Measurements from ENCODE around the gene ACOXL.

The ACOXL gene

DNA sequence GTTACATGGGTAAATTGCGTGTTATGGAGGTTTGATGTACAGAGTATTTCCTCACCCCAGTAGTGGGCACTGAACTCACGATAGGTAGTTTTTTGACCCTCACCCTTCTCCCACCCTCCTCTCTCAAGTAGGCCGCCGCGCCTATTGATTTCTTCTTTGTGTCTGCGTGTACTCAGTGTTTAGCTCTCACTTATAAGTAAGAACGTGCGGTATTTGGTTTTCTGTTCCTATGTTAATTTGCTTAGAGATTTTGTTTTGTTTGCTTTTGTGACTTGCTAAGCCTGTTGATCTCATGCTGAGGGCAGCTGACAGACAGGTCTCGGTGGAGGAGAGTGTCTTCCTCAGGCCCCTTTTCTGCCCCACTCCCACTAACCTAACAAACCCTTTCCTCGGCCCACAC is 36.2 kb downstream of the ACOXL start:
- H3K27me3 ChIP-seq (ENCODE audit: control insufficient read depth, low read length), result no peaks in the 10 kb centered on the region
- no peaks in the 10 kb centered on the region for H3K4me1 ChIP-seq (ENCODE audit: control insufficient read depth, low read length)
- H4K20me1 ChIP-seq (ENCODE audit: control insufficient read depth, insufficient read depth, low read depth, low read length), result 0 out of 2 replicates have a peak, but pooled peaks cover 2% of the 10 kb centered on the region
- no peak overlapping the region for H3K4me2 ChIP-seq (ENCODE audit: low read length)
- no peak overlapping the region for H3K4me3 ChIP-seq (ENCODE audit: low read length)
- no peaks in the 10 kb centered on the region for H3K9me2 ChIP-seq (replicated peaks; ENCODE audit: control insufficient read depth, low read length)
- H3K9me3 ChIP-seq (ENCODE audit: control insufficient read depth, insufficient read depth, low read length), result no peaks in the 10 kb centered on the region
- no peaks in the 10 kb centered on the region for H3K36me3 ChIP-seq (ENCODE audit: control insufficient read depth, low read length)
- H3F3A ChIP-seq (ENCODE audit: control insufficient read depth, insufficient read depth), result no peaks in the 10 kb centered on the region
- no peak overlapping the region for H3K27ac ChIP-seq (ENCODE audit: low read depth, low read length)
- no peaks in the 10 kb centered on the region for H3K79me2 ChIP-seq (ENCODE audit: control insufficient read depth, low read length)
- no peak for TF ChIP-seq EZH2phosphoT487 (IDR thresholded peaks at IDR 0.05; ENCODE audit: borderline replicate concordance, low read length)
- TF ChIP-seq, protein P1, sequence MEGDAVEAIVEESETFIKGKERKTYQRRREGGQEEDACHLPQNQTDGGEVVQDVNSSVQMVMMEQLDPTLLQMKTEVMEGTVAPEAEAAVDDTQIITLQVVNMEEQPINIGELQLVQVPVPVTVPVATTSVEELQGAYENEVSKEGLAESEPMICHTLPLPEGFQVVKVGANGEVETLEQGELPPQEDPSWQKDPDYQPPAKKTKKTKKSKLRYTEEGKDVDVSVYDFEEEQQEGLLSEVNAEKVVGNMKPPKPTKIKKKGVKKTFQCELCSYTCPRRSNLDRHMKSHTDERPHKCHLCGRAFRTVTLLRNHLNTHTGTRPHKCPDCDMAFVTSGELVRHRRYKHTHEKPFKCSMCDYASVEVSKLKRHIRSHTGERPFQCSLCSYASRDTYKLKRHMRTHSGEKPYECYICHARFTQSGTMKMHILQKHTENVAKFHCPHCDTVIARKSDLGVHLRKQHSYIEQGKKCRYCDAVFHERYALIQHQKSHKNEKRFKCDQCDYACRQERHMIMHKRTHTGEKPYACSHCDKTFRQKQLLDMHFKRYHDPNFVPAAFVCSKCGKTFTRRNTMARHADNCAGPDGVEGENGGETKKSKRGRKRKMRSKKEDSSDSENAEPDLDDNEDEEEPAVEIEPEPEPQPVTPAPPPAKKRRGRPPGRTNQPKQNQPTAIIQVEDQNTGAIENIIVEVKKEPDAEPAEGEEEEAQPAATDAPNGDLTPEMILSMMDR (IDR thresholded peaks at IDR 0.05; ENCODE audit: low read depth, low read length, poor library complexity, severe bottlenecking), result no peak

- Histone ChIP-seq H3K9me3 (ENCODE audit: control insufficient read depth, insufficient read depth, low read length) (no peaks in the 10 kb centered on the region), H3K36me3 (ENCODE audit: control insufficient read depth, low read length) (no peaks in the 10 kb centered on the region), H3K4me1 (ENCODE audit: control insufficient read depth, low read length) (no peaks in the 10 kb centered on the region), H3F3A (ENCODE audit: control insufficient read depth, insufficient read depth) (no peaks in the 10 kb centered on the region), H3K27me3 (ENCODE audit: control insufficient read depth, low read length) (no peaks in the 10 kb centered on the region), H4K20me1 (ENCODE audit: control insufficient read depth, insufficient read depth, low read depth, low read length) (0 out of 2 replicates have a peak, but pooled peaks cover 2% of the 10 kb centered on the region), H3K9me2 (replicated peaks; ENCODE audit: control insufficient read depth, low read length) (no peaks in the 10 kb centered on the region), H3K27ac (ENCODE audit: low read depth, low read length) (no peak overlapping the region), H3K4me2 (ENCODE audit: low read length) (no peak overlapping the region), H3K79me2 (ENCODE audit: control insufficient read depth, low read length) (no peaks in the 10 kb centered on the region), H3K4me3 (ENCODE audit: low read length) (no peak overlapping the region)
- TF ChIP-seq, protein P1 (IDR thresholded peaks at IDR 0.05; ENCODE audit: low read depth, low read length, poor library complexity, severe bottlenecking), result no peak
- no peak for TF ChIP-seq EZH2phosphoT487 (IDR thresholded peaks at IDR 0.05; ENCODE audit: borderline replicate concordance, low read length)
Measured at GRCh38 chr2:110770404-110770958, 38.1 kb downstream of the ACOXL start.

DNA sequence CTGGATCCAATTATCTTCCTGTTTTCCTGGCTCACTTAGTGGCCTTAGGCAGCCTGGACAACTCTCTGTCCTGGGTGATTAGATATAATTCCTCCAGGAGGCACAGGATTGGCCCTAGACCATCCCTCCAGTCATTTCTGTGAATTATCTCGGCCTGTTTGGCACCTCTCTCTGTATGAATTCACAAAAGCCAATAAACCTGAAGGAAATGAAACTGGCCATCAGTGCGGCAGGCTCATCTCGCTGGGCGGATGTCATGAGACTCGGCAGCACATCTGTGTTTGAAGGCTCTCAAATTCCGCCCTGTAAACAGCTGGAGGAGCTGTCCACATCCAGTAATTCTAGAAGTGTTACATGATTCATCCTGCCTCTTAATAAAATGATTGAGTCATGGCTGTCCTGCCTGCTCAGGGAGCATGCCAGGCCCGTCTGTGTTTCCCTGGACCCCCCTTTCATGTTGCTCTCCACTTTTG is 38.6 kb downstream of the ACOXL start:
- Histone ChIP-seq H3K9me3 (ENCODE audit: control insufficient read depth, insufficient read depth, low read length) (no peaks in the 10 kb centered on the region), H3K9me2 (replicated peaks; ENCODE audit: control insufficient read depth, low read length) (no peaks in the 10 kb centered on the region), H3K4me3 (ENCODE audit: low read length) (no peak overlapping the region), H3K4me1 (ENCODE audit: control insufficient read depth, low read length) (no peaks in the 10 kb centered on the region), H3K4me2 (ENCODE audit: low read length) (no peak overlapping the region), H3K79me2 (ENCODE audit: control insufficient read depth, low read length) (no peaks in the 10 kb centered on the region), H3K27ac (ENCODE audit: low read depth, low read length) (no peak overlapping the region), H3K36me3 (ENCODE audit: control insufficient read depth, low read length) (no peaks in the 10 kb centered on the region), H4K20me1 (ENCODE audit: control insufficient read depth, insufficient read depth, low read depth, low read length) (0 out of 2 replicates have a peak, but pooled peaks cover 2% of the 10 kb centered on the region), H3K27me3 (ENCODE audit: control insufficient read depth, low read length) (no peaks in the 10 kb centered on the region), H3F3A (ENCODE audit: control insufficient read depth, insufficient read depth) (no peaks in the 10 kb centered on the region)
- TF ChIP-seq, protein P1 (IDR thresholded peaks at IDR 0.05; ENCODE audit: low read depth, low read length, poor library complexity, severe bottlenecking), result no peak
- TF ChIP-seq EZH2phosphoT487 (IDR thresholded peaks at IDR 0.05; ENCODE audit: borderline replicate concordance, low read length), result no peak
